Neural cell (in vitro differentiated cells): ENCODE data around the gene KATNA1. TPM values are rescaled to one million over a fixed set of nuclear protein-coding genes. Genes with fewer than 3 reads are reported as not detected.

Experiments
- H2AFZ ChIP-seq: fragments of 200-600, 300-800 bp; sonication (generic), shearing (Covaris generic); 2 replicates; pipeline ENCODE4 v1.6.0; 2014; ENCODE audit warnings: low read depth, mild to moderate bottlenecking, antibody characterized with exemption, low read length, moderate library complexity
- H3F3A ChIP-seq: fragments of 200-600 bp; shearing (Covaris generic); 2 replicates; pipeline ENCODE4 v1.6.1; 2016; ENCODE audit warnings: mild to moderate bottlenecking, moderate library complexity, mixed read lengths, antibody characterized with exemption, low read length; ENCODE audit not compliant: insufficient read depth, poor library complexity, severe bottlenecking
- H3K27ac ChIP-seq: fragments of 200-600, 300-800 bp; sonication (generic), shearing (Covaris generic); 2 replicates; pipeline ENCODE4 v1.5.1; 2014; ENCODE audit warnings: mild to moderate bottlenecking, low read length, moderate library complexity
- H3K27me3 ChIP-seq: fragments of 300-800, 200-600 bp; sonication (generic), shearing (Covaris generic); 2 replicates; pipeline ENCODE4 v1.6.0; 2014; ENCODE audit warnings: mild to moderate bottlenecking, low read depth, low read length, moderate library complexity; ENCODE audit not compliant: insufficient read depth
- H3K36me3 ChIP-seq: fragments of 300-800, 200-600 bp; sonication (generic), shearing (Covaris generic); 2 replicates; pipeline ENCODE4 v1.5.1; 2014; ENCODE audit warnings: mild to moderate bottlenecking, antibody characterized with exemption, low read length, moderate library complexity; ENCODE audit not compliant: insufficient read depth
- H3K4me2 ChIP-seq: fragments of 300-800, 200-600 bp; sonication (generic), shearing (Covaris generic); 2 replicates; pipeline ENCODE4 v1.6.0; 2014; ENCODE audit warnings: mild to moderate bottlenecking, low read length
- H3K4me3 ChIP-seq: fragments of 300-800, 200-600 bp; sonication (generic), shearing (Covaris generic); 2 replicates; pipeline ENCODE4 v1.5.1; 2014; ENCODE audit warnings: mild to moderate bottlenecking, low read length, moderate library complexity
- H3K79me2 ChIP-seq: fragments of 200-600 bp; shearing (Covaris generic); replicated peaks from 2 replicates; pipeline ENCODE4 v1.6.0; 2014; ENCODE audit warnings: mild to moderate bottlenecking, low read length, moderate library complexity; ENCODE audit not compliant: insufficient read depth
- H3K9ac ChIP-seq: fragments of 300-800, 200-600 bp; sonication (generic), shearing (Covaris generic); 2 replicates; pipeline ENCODE4 v1.6.1; 2016; ENCODE audit warnings: mild to moderate bottlenecking, low read length, mixed read lengths
- H3K9me2 ChIP-seq: fragments of 200-600 bp; shearing (Covaris generic); 2 replicates; pipeline ENCODE4 v1.6.1; 2016; ENCODE audit warnings: mild to moderate bottlenecking, low read length, mixed read lengths; ENCODE audit not compliant: insufficient read depth
- H3K9me3 ChIP-seq: fragments of 200-600, 300-800 bp; sonication (generic), shearing (Covaris generic); 2 replicates; pipeline ENCODE4 v1.6.1; 2016; ENCODE audit warnings: mild to moderate bottlenecking, mixed run types, low read length, moderate library complexity, mixed read lengths
- H4K20me1 ChIP-seq: fragments of 200-600 bp; shearing (Covaris generic); 2 replicates; pipeline ENCODE4 v1.6.1; 2016; ENCODE audit warnings: mild to moderate bottlenecking, mixed run types; ENCODE audit not compliant: insufficient read depth
- CTCF ChIP-seq: fragments of 450-650 bp; IDR thresholded peaks from 2 replicates; pipeline ENCODE4 v1.5.1; 2014; ENCODE audit warnings: antibody characterized with exemption, mild to moderate bottlenecking, moderate library complexity; ENCODE audit not compliant: poor library complexity, severe bottlenecking
- EP300 ChIP-seq: fragments of 450-650 bp; conservative IDR thresholded peaks from 2 replicates; pipeline ENCODE4 v1.6.1; 2014; ENCODE audit warnings: antibody characterized with exemption, mild to moderate bottlenecking, moderate library complexity; ENCODE audit not compliant: poor library complexity, severe bottlenecking
- EZH2 ChIP-seq: fragments of 200-600, 300-800 bp; shearing (Covaris generic), sonication (generic); IDR thresholded peaks from 2 replicates; pipeline ENCODE4 v1.6.1; 2014; ENCODE audit warnings: antibody characterized with exemption, low read length, borderline replicate concordance, mild to moderate bottlenecking; ENCODE audit not compliant: insufficient read depth, poor library complexity, severe bottlenecking
- MXI1 ChIP-seq: fragments of 450-650 bp; conservative IDR thresholded peaks from 2 replicates; pipeline ENCODE4 v1.6.1; 2014; ENCODE audit warnings: antibody characterized with exemption, mild to moderate bottlenecking; ENCODE audit not compliant: poor library complexity, severe bottlenecking
- POLR2AphosphoS5 ChIP-seq: IDR thresholded peaks from 2 replicates; pipeline ENCODE4 v1.6.1; 2012
- RAD21 ChIP-seq: fragments of 450-650 bp; conservative IDR thresholded peaks from 2 replicates; pipeline ENCODE4 v1.6.1; 2014; ENCODE audit warnings: antibody characterized with exemption, mild to moderate bottlenecking, moderate library complexity
- REST ChIP-seq: IDR thresholded peaks from 2 replicates; pipeline ENCODE4 v1.6.1; 2012; ENCODE audit warnings: borderline replicate concordance
- SMC3 ChIP-seq: fragments of 450-650 bp; conservative IDR thresholded peaks from 2 replicates; pipeline ENCODE4 v1.6.1; 2014; ENCODE audit warnings: antibody characterized with exemption, mild to moderate bottlenecking, moderate library complexity; ENCODE audit not compliant: poor library complexity
- TAF1 ChIP-seq: IDR thresholded peaks from 2 replicates; pipeline ENCODE4 v1.6.1; 2012; ENCODE audit warnings: low read depth
- polyA minus RNA-seq: library from RNA; depleted of rRNA, polyadenylated mRNA; stranded (reverse); fragments of >200 nt; gene quantifications from 2 replicates; pipeline ENCODE4 v1.2.3, GENCODE V29; 2014
- polyA plus RNA-seq: library from polyadenylated mRNA; depleted of rRNA; stranded (reverse); fragments of >200 nt; gene quantifications from 2 replicates; pipeline ENCODE4 v1.2.3, GENCODE V29; 2014

KATNA1 gene
- polyA plus RNA-seq = 23.1 and 32.2 TPM in 2 replicates
- 37.7 and 42.5 TPM in 2 replicates for polyA minus RNA-seq

GRCh38 chr6:149648148-149649145 is at the start of gene KATNA1:
KATNA1 (minus strand) TSS chr6:149648714; CDS start chr6:149638547, 10,167 bp downstream.
- Histone ChIP-seq H3K27ac (peak within 1 kb of the TSS; percentile 55), H3F3A (no peaks in the 10 kb centered on the region), H3K9me3 (no peaks in the 10 kb centered on the region), H3K4me2 (peak within 1 kb of the TSS; percentile 77), H3K27me3 (no peaks in the 10 kb centered on the region), H3K36me3 (no peaks in the 10 kb centered on the region), H3K9me2 (no peaks in the 10 kb centered on the region), H3K79me2 (peaks cover 29% of the 10 kb centered on the region), H3K4me3 (peak within 1 kb of the TSS; percentile 90), H4K20me1 (no peaks in the 10 kb centered on the region), H2AFZ (peak within 1 kb of the TSS; percentile 95), H3K9ac (peak within 1 kb of the TSS; percentile 67)
- TF ChIP-seq CTCF (peak; percentile 17), SMC3 (peak; percentile 32), TAF1 (no peak), POLR2AphosphoS5 (peak; percentile 54), RAD21 (peak; percentile 19), EZH2 (no peak), MXI1 (peak; percentile 82), REST (peak; percentile 46)

- peaks cover 3% of the 10 kb centered on the region for H3K36me3 ChIP-seq
- H3K4me3 ChIP-seq = no peak overlapping the region
- H3K9me3 ChIP-seq = no peaks in the 10 kb centered on the region
- H3K27me3 ChIP-seq = no peaks in the 10 kb centered on the region
- no peak overlapping the region for H3K27ac ChIP-seq
- no peaks in the 10 kb centered on the region for H4K20me1 ChIP-seq
- no peaks in the 10 kb centered on the region for H3K9me2 ChIP-seq
- H3F3A ChIP-seq = no peaks in the 10 kb centered on the region
- H3K9ac ChIP-seq = no peak overlapping the region
- no peak overlapping the region for H2AFZ ChIP-seq
- TF ChIP-seq REST (no peak), EZH2 (no peak), SMC3 (no peak), RAD21 (no peak), MXI1 (no peak), CTCF (no peak), POLR2AphosphoS5 (no peak), TAF1 (no peak), EP300 (no peak)
- H3K4me2 ChIP-seq = no peak overlapping the region
- H3K79me2 ChIP-seq = peaks cover 70% of the 10 kb centered on the region
Measured at GRCh38 chr6:149698175-149698574, 49.7 kb upstream of the KATNA1 start.
